Activated naive CD8-positive, alpha-beta T cell treated with anti-CD3 and anti-CD28 coated beads, Interleukin-2, amount 10 ng/mL, durations not matched to agents 7 days and 5 days (primary cell): Measurements from ENCODE around the gene MTMR10. TPM values are rescaled to one million over a fixed set of nuclear protein-coding genes. Genes with fewer than 3 reads are reported as not detected.

Source experiments
- ATAC-seq: fragments of 150-1000 bp; cut with Tn5 transposase; one replicate; pipeline ENCODE4 v1.10.0; 2021; ENCODE audit warnings: low read depth, moderate library complexity
- POLR2A ChIA-PET: fragments of 350-600 bp; sonication (Branson Sonifier 250); formaldehyde crosslinking; loops from one replicate; lab custom pipeline; 2021; ENCODE audit warnings: antibody characterized with exemption; lab: Charles Lee
- DNase-seq: peaks from one replicate; pipeline ENCODE4 v3.0.0; 2021
- H3K27ac Mint-ChIP-seq: one replicate; pipeline ENCODE4 v1.8.0; 2022; ENCODE audit warnings: mild to moderate bottlenecking, mixed read lengths
- H3K27me3 Mint-ChIP-seq: one replicate; pipeline ENCODE4 v1.8.0; 2022; ENCODE audit warnings: mild to moderate bottlenecking, moderate library complexity, mixed read lengths
- H3K36me3 Mint-ChIP-seq: one replicate; pipeline ENCODE4 v1.8.0; 2021; ENCODE audit warnings: mild to moderate bottlenecking, mixed read lengths
- H3K4me1 Mint-ChIP-seq: one replicate; pipeline ENCODE4 v1.8.0; 2021; ENCODE audit warnings: mixed read lengths
- H3K4me3 Mint-ChIP-seq: one replicate; pipeline ENCODE4 v1.8.0; 2022; ENCODE audit warnings: mild to moderate bottlenecking, moderate library complexity, mixed read lengths
- H3K9me3 Mint-ChIP-seq: one replicate; pipeline ENCODE4 v1.8.0; 2021; ENCODE audit warnings: mixed read lengths
- total RNA-seq, 2 experiments: library from RNA; stranded (reverse); gene quantifications; one replicate each; pipeline ENCODE4 v1.2.3, GENCODE V29; 2021

Gene MTMR10
- total RNA-seq, 2 experiments from 2014 or later: 29.3 to 32.2 TPM

DNA sequence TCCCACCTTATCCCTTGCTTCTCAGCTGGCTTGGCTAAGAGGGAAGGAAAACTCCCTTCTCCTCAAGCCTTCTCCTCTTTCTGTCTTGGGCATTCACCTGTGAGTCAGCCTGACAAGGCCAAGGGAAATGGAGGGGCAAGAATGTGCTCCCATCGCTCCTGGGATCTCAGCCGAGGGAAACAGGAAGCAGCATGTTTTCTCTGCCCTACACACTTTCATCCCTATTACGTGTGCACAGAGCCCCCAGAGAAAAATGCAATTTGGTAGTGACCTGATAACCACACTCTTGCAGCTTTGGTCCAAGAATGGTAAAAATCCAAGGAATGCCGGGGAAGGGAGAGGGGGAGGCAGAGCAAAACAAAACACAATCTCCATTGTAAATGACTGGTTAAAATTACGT lies 32.9 kb upstream of the MTMR10 start:
- H3K36me3 Mint-ChIP-seq: peaks cover 4% of the 10 kb centered on the region
- POLR2A ChIA-PET: interaction anchor here (1.7 kb wide), 1 partner anchor 10 kb away, joined by 4 read pairs; no protein-coding TSS in a partner anchor
- H3K4me3 Mint-ChIP-seq: no peak overlapping the region
- no peak overlapping the region for H3K27ac Mint-ChIP-seq
- ATAC-seq (no peak), DNase-seq (no peak)
- H3K4me1 Mint-ChIP-seq: peaks cover 7% of the 10 kb centered on the region
- peaks cover 19% of the 10 kb centered on the region for H3K27me3 Mint-ChIP-seq
- H3K9me3 Mint-ChIP-seq: peaks cover 3% of the 10 kb centered on the region

DNA sequence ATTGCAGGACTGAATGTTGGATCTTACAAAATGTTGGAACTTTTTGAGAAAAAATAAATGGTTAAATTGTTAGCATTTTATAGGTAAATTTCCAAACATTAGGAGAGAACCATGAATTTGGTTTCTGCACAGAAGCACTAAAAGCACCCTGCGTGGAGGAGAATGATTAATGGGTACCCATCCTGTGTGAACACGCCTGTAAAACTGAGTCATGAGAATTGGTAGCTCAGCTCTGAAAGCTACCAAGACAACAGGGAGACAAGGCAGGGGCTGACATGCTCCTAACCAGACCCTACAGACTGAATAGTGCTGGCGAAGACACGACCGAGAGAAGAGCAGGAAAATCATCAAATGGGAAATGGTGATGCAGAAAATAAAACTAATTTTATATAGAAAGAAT lies 32.4 kb upstream of the MTMR10 start:
- H3K4me3 Mint-ChIP-seq: no peak overlapping the region
- DNase-seq: no peak
- H3K36me3 Mint-ChIP-seq: peaks cover 2% of the 10 kb centered on the region
- POLR2A ChIA-PET: interaction anchor here (1.7 kb wide), 1 partner anchor 10 kb away, joined by 4 read pairs; no protein-coding TSS in a partner anchor
- peaks cover 3% of the 10 kb centered on the region for H3K9me3 Mint-ChIP-seq
- H3K27me3 Mint-ChIP-seq: peaks cover 14% of the 10 kb centered on the region
- no peak for ATAC-seq
- no peak overlapping the region for H3K27ac Mint-ChIP-seq
- peaks cover 7% of the 10 kb centered on the region for H3K4me1 Mint-ChIP-seq

DNA sequence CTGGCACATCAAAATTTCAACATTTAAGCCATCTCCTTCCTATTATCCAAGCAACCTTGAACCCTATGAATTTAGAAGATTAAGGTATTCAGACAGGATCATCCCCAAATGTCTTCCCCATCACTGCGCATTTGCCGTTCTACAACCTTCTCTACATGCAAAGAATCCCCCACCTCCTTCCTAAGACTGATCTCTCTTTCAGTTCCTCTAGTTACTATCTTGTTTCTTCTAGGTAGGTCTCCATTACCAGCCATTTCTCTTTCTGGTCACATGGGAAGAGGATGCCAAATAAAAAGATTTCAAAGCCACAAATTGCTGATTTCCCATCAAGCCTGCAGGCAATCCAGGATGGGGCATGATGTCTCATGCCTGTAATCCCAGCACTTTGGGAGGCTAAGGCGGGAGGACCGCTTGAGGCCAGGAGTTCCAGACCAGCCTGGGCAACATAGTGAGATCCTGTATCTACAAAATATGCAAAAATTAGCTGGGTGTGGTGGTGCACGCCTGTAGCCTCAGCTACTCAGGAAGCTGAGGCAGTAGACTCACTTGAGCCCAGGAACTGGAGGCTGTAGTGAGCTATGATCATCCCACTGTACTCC lies 29.7 kb upstream of the MTMR10 start:
- peaks cover 5% of the 10 kb centered on the region for H3K4me1 Mint-ChIP-seq
- H3K4me3 Mint-ChIP-seq: no peak overlapping the region
- peaks cover 2% of the 10 kb centered on the region for H3K9me3 Mint-ChIP-seq
- POLR2A ChIA-PET: interaction anchor here (0.7 kb wide), 2 partner anchors 13 to 188 kb away, joined by 4 to 5 read pairs; no protein-coding TSS in a partner anchor
- DNase-seq: no peak
- H3K36me3 Mint-ChIP-seq: peaks cover 2% of the 10 kb centered on the region
- H3K27me3 Mint-ChIP-seq: peaks cover 4% of the 10 kb centered on the region
- H3K27ac Mint-ChIP-seq: no peak overlapping the region
- no peak for ATAC-seq

DNA sequence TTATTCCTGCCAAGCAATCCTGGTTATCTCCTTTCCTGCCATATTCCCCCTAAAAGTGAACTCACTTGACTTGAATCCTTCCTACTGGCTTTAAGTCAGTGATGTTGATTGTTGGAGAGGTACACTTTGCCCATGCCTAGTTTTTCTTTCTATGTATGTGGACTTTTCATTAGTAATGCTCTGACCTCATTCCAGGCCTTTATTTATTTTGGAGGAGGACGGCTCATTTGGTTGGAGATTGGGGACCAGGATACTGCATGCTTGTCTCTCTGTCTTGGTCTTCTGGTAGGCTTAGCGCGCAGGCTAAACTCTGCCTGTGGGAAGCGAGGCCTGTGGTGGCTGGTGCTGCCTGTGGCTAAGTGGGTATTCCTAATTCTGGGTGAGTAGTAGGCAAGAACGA lies 29.1 kb upstream of the MTMR10 start:
- H3K36me3 Mint-ChIP-seq: peaks cover 4% of the 10 kb centered on the region
- DNase-seq (no peak), ATAC-seq (no peak)
- peaks cover 4% of the 10 kb centered on the region for H3K27me3 Mint-ChIP-seq
- peaks cover 2% of the 10 kb centered on the region for H3K9me3 Mint-ChIP-seq
- H3K27ac Mint-ChIP-seq: no peak overlapping the region
- H3K4me1 Mint-ChIP-seq: peaks cover 8% of the 10 kb centered on the region
- POLR2A ChIA-PET: no interaction called here
- H3K4me3 Mint-ChIP-seq: no peak overlapping the region

DNA sequence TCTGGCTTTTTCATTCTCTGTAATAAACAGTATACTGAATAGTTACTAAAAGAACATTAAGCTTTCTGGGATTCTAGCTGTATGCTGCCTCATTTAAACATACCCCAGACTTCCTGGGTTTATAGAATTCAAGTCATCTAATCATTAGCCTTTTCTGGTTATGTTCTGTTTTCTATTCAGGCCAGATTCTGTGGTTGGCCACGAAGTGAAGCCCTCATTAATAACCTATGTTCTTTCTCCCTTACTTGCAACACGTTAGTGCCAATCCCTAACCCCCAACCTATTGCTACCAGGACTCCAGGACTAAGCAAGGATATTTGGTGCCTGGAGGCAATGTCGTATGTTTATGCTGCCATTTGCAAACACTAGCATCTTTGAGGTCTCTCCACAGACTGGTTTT lies 28.6 kb upstream of the MTMR10 start:
- H3K36me3 Mint-ChIP-seq: peaks cover 6% of the 10 kb centered on the region
- ATAC-seq: no peak
- no peak overlapping the region for H3K4me3 Mint-ChIP-seq
- H3K27ac Mint-ChIP-seq: no peak overlapping the region
- POLR2A ChIA-PET: no interaction called here
- H3K4me1 Mint-ChIP-seq: peaks cover 10% of the 10 kb centered on the region
- no peak for DNase-seq
- H3K27me3 Mint-ChIP-seq: peaks cover 4% of the 10 kb centered on the region
- H3K9me3 Mint-ChIP-seq: peaks cover 4% of the 10 kb centered on the region

DNA sequence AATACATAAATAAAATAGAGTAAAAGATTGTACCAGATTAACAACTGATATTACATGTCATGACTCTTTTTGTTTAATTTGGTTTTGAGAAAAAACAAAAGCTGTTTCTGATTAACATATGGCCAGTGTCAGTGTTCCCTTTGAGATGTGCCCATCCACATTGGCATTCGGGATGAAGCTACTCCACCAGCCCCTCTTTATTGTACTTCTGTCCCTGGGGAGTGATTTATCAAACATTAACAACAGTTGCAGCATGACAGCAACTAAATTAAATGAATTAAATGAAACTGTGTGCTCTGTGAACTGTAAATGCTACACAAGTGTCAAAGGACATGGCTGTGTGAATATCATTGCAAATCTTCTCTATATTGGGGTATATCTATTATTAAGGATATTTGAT lies 25.9 kb upstream of the MTMR10 start:
- peaks cover 12% of the 10 kb centered on the region for H3K36me3 Mint-ChIP-seq
- ATAC-seq: no peak
- POLR2A ChIA-PET: no interaction called here

DNA sequence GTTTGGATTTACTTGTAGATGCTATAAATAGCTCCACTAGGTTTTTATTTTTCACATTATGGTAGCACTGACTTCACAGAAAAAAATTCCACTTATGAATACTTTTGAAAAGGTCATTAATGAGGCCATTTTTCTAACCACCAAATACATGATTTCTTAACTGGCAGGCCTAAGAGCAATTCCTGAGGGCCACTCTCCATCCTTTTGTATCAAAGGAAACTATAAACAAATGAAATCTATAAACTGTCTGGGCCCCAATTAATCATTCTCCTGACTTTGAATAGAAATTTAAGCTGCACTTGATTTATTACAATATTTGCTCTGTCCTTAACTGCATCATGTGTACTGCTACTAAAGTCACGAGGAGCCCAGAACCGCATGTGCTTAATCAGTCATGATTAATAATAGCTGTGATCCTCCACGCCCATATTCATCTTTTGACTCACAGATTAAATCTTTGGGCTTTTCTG lies 25.1 kb upstream of the MTMR10 start:
- H3K36me3 Mint-ChIP-seq: peaks cover 14% of the 10 kb centered on the region
- H3K4me1 Mint-ChIP-seq: peaks cover 18% of the 10 kb centered on the region
- ATAC-seq: no peak
- no peak for DNase-seq
- POLR2A ChIA-PET: no interaction called here
- no peaks in the 10 kb centered on the region for H3K27me3 Mint-ChIP-seq
- no peak overlapping the region for H3K27ac Mint-ChIP-seq
- H3K4me3 Mint-ChIP-seq: no peak overlapping the region
- H3K9me3 Mint-ChIP-seq: peaks cover 11% of the 10 kb centered on the region

More for the DNA sequence above, 25.9 kb upstream of the MTMR10 start:
- H3K27ac Mint-ChIP-seq: no peak overlapping the region
- peaks cover 2% of the 10 kb centered on the region for H3K27me3 Mint-ChIP-seq
- peaks cover 18% of the 10 kb centered on the region for H3K4me1 Mint-ChIP-seq
- H3K9me3 Mint-ChIP-seq: peaks cover 9% of the 10 kb centered on the region
- no peak overlapping the region for H3K4me3 Mint-ChIP-seq
- DNase-seq: no peak

DNA sequence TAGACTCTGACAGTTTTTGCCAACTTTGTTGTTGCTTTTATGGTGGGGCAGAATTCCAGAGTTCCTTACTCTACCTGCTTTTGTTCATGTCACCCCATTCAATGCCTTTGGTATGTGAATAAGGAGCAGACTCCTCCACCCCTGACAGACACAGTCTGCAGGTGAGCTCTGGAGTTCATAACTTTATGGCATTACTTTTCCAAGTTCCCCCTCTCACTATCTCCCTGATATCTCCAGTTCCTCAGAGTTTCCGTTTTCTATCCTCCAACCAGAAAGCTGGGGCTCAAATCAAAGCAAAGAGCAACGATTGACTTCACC lies 23.1 kb upstream of the MTMR10 start:
- H3K36me3 Mint-ChIP-seq: peaks cover 14% of the 10 kb centered on the region
- DNase-seq: no peak
- no peaks in the 10 kb centered on the region for H3K27me3 Mint-ChIP-seq
- peak overlapping the region; percentile 67 for H3K27ac Mint-ChIP-seq
- no peak for ATAC-seq
- POLR2A ChIA-PET: interaction anchor here (0.6 to 2.4 kb wide), 6 partner anchors 9 to 153 kb away, joined by 3 to 20 read pairs (median 5); partner anchors contain the start of gene MTMR10
- peaks cover 18% of the 10 kb centered on the region for H3K4me1 Mint-ChIP-seq
- H3K9me3 Mint-ChIP-seq: peaks cover 9% of the 10 kb centered on the region
- H3K4me3 Mint-ChIP-seq: peak overlapping the region; percentile 38

DNA sequence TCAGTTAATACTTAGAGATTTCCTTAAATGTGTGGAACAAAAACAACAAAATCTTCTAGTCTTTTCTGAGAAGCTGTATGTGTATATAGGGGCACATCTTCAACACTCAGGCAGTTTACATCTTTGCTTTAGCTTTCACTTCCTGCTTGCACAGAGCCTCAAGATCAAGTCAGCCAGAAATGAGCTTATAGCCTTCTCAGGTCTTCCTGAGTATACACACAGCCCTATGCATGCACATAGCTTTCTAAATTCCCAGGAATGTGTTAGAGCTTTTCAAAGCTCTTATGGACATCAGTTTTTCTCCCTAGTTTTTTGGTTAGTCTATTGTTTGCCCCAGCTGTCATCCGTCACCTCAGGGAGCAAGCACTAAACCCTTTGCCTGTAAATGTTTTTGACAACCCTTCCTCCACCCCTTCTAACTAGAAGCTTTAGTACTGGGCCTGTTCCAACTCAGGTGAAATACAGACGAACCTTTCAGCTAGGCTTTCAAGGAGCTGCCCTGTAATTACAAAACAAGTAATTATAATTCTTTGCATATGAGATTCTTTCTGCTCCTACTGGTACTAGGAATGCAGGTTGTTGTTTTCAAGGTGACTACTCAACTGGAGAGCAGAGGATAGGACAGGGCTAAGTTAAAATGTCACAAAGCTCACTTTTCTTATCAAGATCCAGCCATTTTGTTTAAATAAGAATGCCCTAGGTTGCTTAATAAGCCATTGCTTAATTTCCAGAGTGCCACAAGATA lies 22.6 kb upstream of the MTMR10 start:
- H3K4me3 Mint-ChIP-seq: peak overlapping the region; percentile 38
- DNase-seq: no peak
- ATAC-seq: peak; percentile 95

DNA sequence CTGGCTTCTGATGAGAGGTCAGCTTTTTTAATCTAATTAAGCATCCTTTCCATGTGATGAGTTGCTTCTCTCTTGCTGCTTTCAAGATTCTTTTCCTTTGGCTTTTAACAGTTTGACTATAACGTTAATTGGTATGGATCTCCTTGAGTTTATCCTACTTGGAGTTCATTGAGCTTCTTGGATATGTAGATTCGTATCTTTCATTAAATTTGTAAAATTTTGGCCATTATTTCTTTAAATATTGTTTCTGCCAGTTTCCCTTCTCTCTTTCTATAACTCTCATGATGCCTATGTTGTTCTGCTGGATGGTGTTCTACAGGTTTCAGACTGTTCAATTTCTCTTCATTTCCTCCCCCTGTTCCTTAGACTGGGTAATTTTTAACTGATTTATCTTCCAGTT lies 21.0 kb upstream of the MTMR10 start:
- Mint-ChIP-seq H3K27ac (no peak overlapping the region), H3K36me3 (peaks cover 17% of the 10 kb centered on the region), H3K9me3 (peaks cover 11% of the 10 kb centered on the region), H3K4me1 (peaks cover 24% of the 10 kb centered on the region), H3K27me3 (peaks cover 3% of the 10 kb centered on the region), H3K4me3 (no peak overlapping the region)
- no peak for ATAC-seq
- POLR2A ChIA-PET: no interaction called here
- DNase-seq: no peak

More for the DNA sequence above, 22.6 kb upstream of the MTMR10 start:
- Mint-ChIP-seq H3K4me1 (peaks cover 21% of the 10 kb centered on the region), H3K27me3 (peaks cover 2% of the 10 kb centered on the region), H3K27ac (peak overlapping the region; percentile 67), H3K9me3 (peaks cover 11% of the 10 kb centered on the region), H3K36me3 (peaks cover 17% of the 10 kb centered on the region)
- POLR2A ChIA-PET: interaction anchor here (0.6 to 2.4 kb wide), 10 partner anchors 8 to 153 kb away, joined by 3 to 20 read pairs (median 4); partner anchors contain the start of gene MTMR10

DNA sequence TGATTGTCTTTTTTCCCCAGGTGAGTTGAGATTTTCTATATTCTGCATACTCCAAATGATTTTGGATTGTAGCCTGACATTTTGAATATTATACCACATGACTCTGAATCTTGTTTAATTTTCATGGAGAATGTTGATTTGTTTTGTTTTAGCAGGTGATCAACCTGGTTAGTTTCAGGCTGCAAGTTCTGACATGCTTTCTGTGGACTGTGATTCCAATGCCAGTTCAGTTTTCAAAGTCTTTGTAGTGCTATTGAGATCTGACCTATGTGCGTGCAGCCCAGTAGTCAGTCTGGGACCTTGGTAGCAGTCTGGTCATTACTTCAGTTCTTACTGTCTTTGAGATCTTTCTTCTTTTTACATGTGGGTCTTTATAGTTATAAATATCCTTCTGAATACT lies 18.6 kb upstream of the MTMR10 start:
- peaks cover 22% of the 10 kb centered on the region for H3K27me3 Mint-ChIP-seq
- POLR2A ChIA-PET: no interaction called here
- DNase-seq: no peak
- peaks cover 9% of the 10 kb centered on the region for H3K9me3 Mint-ChIP-seq
- ATAC-seq: no peak
- no peak overlapping the region for H3K4me3 Mint-ChIP-seq
- no peak overlapping the region for H3K27ac Mint-ChIP-seq
- peaks cover 24% of the 10 kb centered on the region for H3K4me1 Mint-ChIP-seq
- peaks cover 13% of the 10 kb centered on the region for H3K36me3 Mint-ChIP-seq

DNA sequence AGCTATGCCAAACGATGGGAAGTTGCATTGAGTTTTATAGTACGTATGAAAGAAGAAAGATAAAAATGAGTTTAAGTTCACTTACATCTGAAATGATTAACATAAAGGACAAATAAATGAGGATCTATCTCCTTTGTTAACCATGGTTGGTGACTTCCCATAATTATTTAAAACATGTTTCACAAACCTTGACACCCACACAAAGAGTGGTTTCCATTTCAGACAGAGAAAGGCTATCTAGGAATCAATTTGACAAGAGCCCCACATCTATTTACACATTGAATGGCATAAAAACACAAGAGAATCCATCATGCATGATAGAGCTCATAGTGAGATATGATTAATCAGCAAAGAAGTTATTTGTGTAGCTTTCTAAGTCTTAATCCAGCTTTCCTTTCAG lies 14.2 kb upstream of the MTMR10 start:
- Mint-ChIP-seq H3K27ac (no peak overlapping the region), H3K4me3 (no peak overlapping the region), H3K27me3 (peaks cover 29% of the 10 kb centered on the region), H3K36me3 (peaks cover 3% of the 10 kb centered on the region), H3K9me3 (peaks cover 2% of the 10 kb centered on the region), H3K4me1 (peaks cover 24% of the 10 kb centered on the region)
- ATAC-seq (no peak), DNase-seq (no peak)
- POLR2A ChIA-PET: interaction anchor here (1.1 to 4.2 kb wide), 2 partner anchors 8 to 14 kb away, joined by 3 to 25 read pairs; partner anchors contain the start of gene MTMR10

DNA sequence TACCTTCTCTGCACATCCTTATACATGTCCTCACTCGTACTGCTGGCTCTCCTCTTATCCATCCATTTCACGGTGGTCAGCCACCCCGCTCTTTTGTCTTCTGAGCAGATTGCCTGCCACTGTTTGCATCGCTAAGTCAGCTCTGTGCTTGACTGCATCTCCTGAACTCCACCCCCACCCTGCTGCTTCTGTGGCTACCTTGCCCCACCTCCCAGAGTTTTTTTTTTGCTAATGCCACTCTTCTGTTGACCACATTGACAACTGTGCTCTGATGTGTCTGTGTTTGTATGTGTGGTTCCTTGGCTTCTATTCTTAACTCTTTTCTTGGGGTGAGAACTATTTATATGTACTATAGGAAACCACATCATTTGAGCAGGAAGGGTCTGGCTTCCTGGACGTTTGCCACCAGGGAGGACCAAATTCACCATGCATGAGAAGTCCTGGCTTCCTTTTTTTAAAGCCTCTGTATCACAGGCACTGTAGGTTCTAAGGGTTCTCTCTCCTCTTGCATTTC lies 12.8 kb upstream of the MTMR10 start:
- POLR2A ChIA-PET: interaction anchor here (1.5 to 4.2 kb wide), 2 partner anchors 10 to 13 kb away, joined by 9 to 25 read pairs; partner anchors contain the start of gene MTMR10

More for the DNA sequence above, 12.8 kb upstream of the MTMR10 start:
- Mint-ChIP-seq H3K27me3 (peaks cover 32% of the 10 kb centered on the region), H3K9me3 (peaks cover under 1% of the 10 kb centered on the region), H3K36me3 (peaks cover under 1% of the 10 kb centered on the region), H3K4me1 (peaks cover 21% of the 10 kb centered on the region), H3K27ac (peak overlapping the region; percentile 76), H3K4me3 (peak overlapping the region; percentile 79)
- DNase-seq (peak; percentile 41), ATAC-seq (peak; percentile 86)
